Right ventricle myocardium superior (tissue), 1 donor: ENCODE data around the gene ASTN2. TPM values are rescaled to one million over a fixed set of nuclear protein-coding genes. Genes with fewer than 3 reads are reported as not detected.

Experiments used
- ATAC-seq: fragments of 200-7000 bp; cut with Tn5 transposase; one replicate; pipeline ENCODE4 v1.9.1; 2020; ENCODE audit warnings: mild to moderate bottlenecking; ENCODE audit not compliant: poor library complexity
- DNase-seq: peaks from one replicate; pipeline ENCODE4 v3.0.0-alpha.2; 2020
- intact Hi-C: fragments of 100-400 bp; cut with DNase I; formaldehyde crosslinking; loops from one replicate; pipeline ENCODE4 v1.11.2; 2022
- total RNA-seq: library from RNA; stranded (reverse); fragmentation: NEBNext Ultra II Directional; extraction: Animal tissue kit (Norgen Biotek cat#: 25700); gene quantifications from one replicate; pipeline ENCODE4 v1.2.1, GENCODE V29; 2021
- donor health status: DM: no; HTN: yes; CAD: no; lungs with severe emphysema.

The ASTN2 gene
- total RNA-seq, 1 donor from 2014 or later: 6.4 TPM

DNA sequence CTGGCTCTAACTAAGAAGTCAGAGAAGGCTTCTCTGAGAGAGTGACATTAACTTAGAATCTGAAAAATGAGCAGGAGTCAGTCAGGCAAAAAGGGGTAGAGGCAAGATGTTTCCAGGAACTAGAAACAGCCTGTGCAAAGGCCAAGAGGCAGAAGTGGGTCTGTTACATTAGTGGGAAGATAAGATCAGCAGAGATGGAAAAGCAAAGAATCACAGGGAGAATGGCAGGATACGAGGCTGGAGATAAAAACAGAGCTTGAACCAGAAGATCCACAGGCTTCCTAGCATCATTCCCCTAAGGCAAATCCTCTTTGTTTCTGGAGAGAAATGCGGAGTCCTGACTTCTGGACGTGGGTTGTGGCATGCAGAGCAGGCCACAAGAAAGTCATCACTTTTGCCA lies 27.4 kb downstream of the ASTN2 start:
- no peak for ATAC-seq
- no peak for DNase-seq
- intact Hi-C loops: no loop called here

DNA sequence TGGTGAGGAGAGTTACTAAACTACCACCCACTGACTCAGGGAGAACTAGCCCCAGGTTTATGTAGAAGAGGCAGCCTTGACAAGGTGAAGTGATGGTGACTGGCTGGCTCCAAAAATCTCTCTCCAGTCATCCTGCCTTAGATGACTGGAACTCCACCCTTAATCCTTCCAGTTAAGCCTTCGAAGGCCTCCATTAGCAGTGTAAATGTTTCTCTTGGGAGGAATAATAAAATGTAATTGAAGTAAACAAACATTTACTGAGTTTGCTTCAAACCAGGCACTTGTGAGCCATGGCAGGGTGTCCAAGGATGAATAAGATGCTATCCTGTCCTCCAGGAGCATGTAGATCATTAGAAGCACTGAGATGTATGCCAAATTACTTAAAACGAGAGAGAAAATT lies 35.5 kb downstream of the ASTN2 start:
- intact Hi-C loops: no loop called here
- no peak for ATAC-seq
- DNase-seq: no peak

- ATAC-seq (no peak), DNase-seq (no peak)
- intact Hi-C loops: no loop called here
These were observed 37.8 kb downstream of the ASTN2 start for GRCh38 chr9:117377046-117377445.

DNA sequence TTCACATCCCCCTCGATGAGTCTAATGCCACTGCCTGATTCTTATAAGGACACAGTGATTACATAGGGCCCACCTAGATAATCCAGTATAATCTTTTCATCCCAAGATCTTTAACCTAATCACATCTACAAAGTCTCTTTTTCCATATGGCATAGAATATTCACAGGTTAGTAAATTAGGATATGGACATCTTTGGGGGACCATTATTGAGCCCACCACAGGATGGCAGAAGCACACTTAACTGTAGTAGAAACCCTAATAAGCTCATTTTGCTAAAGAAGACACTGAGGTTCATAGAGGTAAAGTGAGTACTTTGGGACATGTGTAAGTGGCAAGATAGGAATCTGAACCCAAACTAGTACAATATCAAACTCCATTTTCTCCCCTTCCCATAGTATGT lies 38.9 kb downstream of the ASTN2 start:
- intact Hi-C loops: no loop called here
- ATAC-seq (no peak), DNase-seq (no peak)

DNA sequence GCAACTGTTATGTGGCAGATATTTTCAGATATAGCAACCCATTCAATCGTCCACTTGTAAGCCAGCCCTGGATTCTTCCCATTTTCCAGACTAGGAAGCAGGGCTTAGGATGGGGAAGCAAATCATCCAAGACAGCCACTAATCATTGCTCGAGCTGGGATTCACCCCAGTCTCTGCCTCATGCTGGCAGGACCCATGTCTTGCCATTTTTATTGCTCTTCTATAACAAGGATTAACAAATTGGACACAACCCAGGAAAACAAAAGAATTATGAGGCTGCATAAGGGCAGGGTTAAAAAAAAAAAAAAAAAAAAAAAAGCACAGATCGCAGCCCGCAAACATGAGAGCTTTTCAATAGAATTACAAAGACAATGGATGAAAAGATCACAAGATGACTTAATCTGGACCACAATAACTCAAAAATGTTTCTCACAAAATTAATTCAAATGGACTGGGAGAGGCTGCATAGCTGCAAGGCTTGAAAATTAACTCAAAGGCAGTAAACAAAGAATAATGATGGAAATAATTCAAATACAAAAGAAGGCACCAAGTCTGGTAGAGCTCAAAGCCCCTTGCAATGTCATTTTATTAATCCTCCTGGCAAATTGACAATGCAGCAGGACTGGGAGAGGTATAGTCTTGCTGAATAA lies 40.7 kb downstream of the ASTN2 start:
- ATAC-seq: no peak
- no peak for DNase-seq
- intact Hi-C loops: no loop called here

DNA sequence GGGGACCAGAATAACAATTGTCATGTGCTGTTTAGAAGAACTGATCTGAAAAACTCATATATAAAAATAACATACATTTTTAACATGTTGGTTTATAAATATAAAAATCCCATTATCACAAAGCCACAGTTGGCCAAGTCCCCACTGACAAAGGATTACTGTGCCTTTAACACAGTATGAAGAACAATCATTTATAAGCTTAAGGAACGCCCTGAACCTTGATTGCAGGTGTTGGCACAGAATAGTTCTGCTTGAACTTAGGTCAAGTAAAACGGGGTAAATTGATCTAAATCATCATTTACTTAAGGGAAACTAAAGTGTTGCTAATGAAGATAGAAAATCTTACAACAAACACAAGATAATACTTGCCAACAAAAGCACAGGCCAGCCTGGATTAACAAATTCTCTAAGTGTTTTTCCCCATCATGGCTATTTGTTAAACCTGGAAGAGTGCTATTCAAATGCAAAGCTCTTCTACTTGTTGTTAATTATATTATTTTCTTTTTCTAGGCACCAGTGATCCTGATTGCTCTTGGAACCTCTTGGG lies 46.1 kb downstream of the ASTN2 start:
- ATAC-seq (no peak), DNase-seq (no peak)
- intact Hi-C loops: no loop called here

DNA sequence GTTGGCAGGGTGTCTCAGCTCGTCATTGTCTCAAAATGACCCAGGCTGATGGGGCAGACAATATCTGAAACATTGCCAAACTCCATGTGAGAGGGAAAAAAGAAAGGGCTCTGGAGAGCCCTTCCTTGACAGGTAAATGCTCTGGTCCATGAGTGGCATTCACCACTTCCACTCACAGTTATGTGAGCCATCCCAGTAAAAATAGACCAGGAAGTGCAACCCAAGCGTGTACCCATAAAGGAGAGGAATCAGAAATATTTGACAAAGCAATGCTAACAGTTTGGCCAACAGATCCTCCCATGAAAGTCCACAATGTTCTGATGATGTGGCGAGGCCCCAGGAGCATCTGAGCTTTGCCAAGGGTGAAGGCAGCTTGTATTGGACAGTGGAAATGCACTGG lies 49.4 kb downstream of the ASTN2 start:
- intact Hi-C loops: no loop called here
- no peak for DNase-seq
- no peak for ATAC-seq

- no peak for ATAC-seq
- intact Hi-C loops: no loop called here
These were observed 51.9 kb downstream of the ASTN2 start for GRCh38 chr9:117363006-117363405.

GRCh38 chr9:117359910-117360309 lies 54.9 kb downstream of the ASTN2 start:
- no peak for ATAC-seq
- intact Hi-C loops: no loop called here

More at GRCh38 chr9:117363006-117363405, 51.9 kb downstream of the ASTN2 start:
- DNase-seq: no peak

DNA sequence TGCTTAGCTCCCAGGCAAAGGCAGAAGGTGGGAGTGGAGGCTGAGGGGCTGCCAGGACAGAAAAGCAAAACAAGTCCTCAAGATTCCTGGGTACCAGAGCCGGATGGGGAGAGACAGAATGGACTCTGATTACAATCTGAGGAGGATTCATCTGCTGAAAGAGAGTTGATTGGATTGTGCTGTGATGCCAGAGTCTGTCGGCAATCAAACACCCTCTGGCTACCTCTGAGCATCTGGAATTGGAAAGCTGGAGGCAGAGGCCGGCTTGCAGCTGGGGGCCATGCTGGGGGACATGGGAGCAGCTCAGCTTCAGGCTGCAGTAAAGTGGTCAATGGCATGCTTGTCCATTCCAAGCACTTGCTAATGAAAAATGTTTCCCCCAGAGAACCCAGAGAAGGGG lies 59.3 kb downstream of the ASTN2 start:
- DNase-seq (no peak), ATAC-seq (no peak)
- intact Hi-C loops: no loop called here

More at GRCh38 chr9:117359910-117360309, 54.9 kb downstream of the ASTN2 start:
- DNase-seq: no peak

- intact Hi-C loops: no loop called here
- DNase-seq (no peak), ATAC-seq (no peak)
These were observed 59.9 kb downstream of the ASTN2 start for GRCh38 chr9:117354997-117355396.

DNA sequence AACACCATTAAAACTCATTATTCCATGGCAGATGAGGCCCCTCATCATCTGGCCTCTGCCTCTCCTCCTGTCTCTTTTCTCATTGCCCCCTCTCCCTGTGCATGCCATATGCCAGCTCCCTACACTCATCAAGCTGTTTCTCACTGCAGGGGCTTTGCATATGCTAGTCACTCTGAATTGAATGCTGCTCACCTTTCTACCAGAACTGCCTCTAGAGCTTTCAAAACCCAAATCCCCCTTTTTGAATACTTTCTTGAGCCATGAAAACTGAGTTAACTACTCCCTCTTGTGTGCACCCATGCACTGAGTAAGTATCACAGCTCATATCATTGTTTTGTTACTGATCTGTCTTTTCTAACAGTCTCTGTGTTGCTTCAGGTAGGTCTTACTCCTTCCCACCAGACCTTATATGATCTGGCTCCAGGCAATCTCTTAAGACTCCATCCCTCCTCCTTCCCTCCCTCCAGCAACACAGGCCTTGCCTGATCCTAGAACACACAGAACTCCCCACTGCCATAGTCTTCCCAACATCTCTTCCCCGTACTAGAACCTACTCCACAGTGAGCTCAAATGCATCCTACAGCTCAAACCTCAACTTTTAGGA lies 60.5 kb downstream of the ASTN2 start:
- DNase-seq (no peak), ATAC-seq (no peak)
- intact Hi-C loops: no loop called here

DNA sequence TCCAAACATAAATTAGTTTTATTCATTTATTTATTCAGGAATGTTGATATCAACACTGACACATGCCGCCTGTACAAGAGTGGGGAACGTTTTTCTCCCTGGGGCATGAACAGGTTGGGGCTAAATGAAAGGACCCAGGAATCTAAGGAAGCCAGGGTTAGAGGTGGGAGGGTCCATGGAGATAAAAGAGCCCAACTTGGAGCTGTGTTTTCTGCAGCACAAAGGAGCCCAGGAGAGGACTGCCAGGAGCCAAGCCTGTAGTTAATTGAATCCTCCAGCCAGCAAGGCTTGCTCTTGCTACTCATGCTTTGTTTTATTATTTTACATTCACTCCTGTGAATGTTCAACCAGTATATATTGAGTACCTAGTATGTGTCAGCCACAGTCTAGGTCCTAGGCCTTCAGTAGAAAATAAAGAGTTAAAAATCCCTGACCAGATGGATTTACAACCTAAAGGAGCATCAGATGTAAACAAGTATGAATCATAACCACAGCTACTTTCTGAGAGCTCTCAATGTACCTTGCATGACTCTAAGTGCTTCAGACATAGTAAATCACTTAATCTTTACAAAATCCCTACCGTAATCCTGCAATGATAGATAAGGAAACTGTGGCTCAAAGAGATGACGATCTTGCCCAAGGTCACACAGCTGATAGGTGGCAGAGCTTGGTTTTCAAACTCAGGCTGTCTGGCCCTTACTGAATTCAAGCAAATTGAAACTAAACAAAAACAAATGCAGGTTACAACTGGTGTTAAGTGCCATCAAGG lies 69.8 kb downstream of the ASTN2 start:
- intact Hi-C loops: no loop called here
- ATAC-seq (no peak), DNase-seq (no peak)

DNA sequence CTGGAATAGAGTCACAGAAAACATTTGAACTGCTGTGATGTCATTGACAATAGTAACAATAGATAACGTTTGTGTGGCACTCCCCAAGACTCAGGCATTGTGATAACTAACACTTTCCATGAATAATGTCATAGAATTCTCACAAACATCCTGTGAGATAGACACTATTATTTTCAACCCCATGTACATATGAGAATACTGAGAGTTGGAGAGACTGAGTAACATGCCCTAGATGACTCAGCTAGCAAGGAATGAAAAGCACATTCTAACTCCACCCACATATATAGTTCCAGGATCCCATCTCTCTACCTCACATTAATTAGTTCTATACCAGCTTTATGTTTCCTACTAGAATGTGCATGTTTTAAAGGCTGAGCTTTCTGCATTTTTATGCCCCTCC lies 71.4 kb downstream of the ASTN2 start:
- no peak for DNase-seq
- ATAC-seq: no peak
- intact Hi-C loops: no loop called here

GRCh38 chr9:117341151-117341550 lies 73.7 kb downstream of the ASTN2 start:
- no peak for DNase-seq
- ATAC-seq: no peak
- intact Hi-C loops: no loop called here

DNA sequence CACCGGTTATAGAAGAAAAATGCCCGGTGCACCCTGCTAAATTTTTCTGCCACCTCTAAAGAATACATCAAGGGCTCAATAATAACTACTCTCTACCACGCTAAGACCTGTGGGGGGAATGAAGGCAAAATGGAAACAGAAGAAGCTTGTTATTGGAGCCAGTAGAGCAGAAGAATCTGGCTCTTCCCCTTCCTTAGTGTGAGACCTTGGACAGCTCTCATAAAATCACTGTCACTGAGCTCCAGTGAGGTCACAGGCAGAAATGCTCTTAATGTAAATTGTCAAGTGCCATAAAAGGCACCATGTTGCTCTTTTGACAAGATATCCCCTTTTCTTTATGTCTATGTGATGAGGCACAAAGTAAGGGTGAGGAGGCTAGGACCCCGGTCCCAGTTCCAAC lies 74.4 kb downstream of the ASTN2 start:
- intact Hi-C loops: no loop called here
- ATAC-seq (no peak), DNase-seq (no peak)

DNA sequence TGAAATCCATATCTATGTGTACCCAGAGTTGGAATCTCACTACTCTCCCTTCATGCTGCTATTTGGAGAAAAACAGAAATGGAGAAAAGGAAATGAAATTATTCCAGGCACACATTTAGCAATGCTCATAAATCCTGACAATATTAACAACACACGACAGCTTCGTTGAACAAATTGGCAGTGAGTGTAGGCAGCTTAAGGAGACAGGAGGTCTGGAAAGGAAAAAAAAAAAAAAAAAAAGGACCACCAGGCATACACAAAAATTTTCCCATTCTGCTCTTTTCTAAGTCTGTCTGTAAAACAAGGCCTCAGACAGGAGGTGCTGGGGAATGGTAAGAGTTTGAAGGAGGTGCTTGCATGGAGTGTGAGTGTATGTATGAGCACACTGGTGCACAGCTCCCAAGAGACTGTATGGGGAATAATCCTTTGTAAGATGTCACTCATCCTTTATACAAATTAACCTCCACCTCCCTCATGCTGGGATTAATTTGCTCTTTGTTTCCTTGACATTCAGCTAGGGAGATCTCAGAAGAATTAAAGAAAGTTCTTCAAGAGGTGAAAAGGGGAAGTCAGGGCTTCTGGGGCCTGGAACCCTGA lies 78.9 kb downstream of the ASTN2 start:
- ATAC-seq: no peak
- intact Hi-C loops: no loop called here
- DNase-seq: no peak

GRCh38 chr9:117334101-117334500 lies 80.8 kb downstream of the ASTN2 start:
- intact Hi-C loops: no loop called here
- no peak for ATAC-seq
- no peak for DNase-seq

DNA sequence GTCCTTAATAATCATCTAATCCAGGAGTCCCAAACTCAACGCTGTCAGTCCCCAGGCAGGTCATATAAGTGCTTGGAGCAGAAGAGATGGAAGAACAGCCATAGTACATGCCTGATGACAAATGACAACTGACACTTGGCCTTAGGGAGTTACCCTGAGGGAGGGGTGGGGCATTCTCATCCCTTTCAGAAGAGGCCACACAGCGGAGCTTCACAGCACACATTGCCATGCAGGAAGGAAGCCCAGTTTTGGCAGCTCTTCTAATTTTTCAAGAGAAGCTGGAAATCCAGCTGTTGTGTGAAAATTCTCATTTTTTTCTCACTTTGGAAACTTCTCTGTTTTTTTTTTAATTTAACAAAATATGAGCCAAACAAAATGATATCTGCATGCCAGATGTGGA lies 89.0 kb downstream of the ASTN2 start:
- intact Hi-C loops: no loop called here
- DNase-seq (no peak), ATAC-seq (no peak)
